Measurements from ENCODE around the gene GPR108.

The GPR108 gene

DNA sequence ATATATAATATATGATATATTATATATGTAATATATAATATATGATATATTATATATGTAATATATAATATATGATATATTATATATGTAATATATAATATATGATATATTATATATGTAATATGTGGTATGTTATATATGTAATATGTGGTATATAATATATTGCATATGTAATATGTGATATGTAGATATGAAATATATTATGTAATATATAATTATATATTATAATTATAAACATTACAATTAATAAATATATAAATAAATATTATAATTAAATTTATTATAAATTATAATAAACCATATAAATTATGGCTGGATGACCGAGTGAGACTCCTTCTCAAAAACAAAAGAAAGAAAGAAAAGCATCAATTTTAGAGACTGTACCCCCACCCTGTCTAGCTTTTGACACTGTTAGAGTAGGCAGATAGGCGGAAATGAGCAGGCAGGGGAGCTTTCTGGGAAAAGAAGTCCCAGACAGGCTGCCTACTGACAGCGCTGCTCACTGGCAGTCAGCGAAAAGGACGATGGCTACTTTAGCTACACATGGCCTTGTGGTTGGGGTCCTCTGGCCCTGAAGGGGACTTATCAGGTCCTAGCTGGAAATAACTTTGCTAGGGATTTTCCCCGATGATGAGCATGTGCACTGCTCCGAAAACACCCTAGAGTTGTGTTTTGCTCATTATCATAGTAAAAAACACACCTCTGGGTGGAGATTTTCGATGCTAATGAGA lies 36.6 kb downstream of the GPR108 start:
- DNase-seq = no peak

DNA sequence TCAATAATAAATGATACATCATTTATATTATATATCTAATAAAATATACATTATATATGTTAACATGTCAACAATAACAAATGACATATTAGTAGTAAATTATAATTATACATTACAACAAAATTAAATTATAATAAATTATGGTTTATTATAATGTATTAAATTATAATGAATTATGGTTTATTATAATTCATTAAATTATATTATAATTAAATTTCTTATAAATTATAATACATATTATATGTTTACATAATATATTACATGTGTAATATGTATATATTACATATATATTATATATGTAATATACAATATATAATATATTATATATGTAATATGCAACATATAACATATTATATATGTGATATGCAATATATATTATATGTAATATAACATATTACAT lies 37.4 kb downstream of the GPR108 start:
- no peak for DNase-seq

DNA sequence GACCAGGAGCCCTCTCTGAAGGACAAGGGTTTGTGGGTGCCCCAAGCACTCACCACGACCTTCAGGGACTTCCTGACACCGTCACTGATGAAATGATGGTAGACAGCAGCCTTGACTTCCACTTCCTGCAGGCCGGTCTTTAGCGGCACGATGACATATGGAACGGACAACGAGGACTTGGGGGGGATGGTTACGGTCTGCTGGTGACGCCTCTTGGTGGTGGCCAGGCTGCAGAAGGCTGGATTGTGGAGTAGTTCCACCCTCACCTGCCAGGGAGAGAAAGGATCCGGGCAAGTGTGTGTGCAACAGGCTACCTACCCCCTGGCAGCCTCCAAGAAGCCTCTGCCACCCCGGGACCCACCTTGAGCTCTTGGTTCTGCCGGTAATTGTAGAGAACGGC lies 40.1 kb downstream of the GPR108 start:
- no peak for DNase-seq

DNA sequence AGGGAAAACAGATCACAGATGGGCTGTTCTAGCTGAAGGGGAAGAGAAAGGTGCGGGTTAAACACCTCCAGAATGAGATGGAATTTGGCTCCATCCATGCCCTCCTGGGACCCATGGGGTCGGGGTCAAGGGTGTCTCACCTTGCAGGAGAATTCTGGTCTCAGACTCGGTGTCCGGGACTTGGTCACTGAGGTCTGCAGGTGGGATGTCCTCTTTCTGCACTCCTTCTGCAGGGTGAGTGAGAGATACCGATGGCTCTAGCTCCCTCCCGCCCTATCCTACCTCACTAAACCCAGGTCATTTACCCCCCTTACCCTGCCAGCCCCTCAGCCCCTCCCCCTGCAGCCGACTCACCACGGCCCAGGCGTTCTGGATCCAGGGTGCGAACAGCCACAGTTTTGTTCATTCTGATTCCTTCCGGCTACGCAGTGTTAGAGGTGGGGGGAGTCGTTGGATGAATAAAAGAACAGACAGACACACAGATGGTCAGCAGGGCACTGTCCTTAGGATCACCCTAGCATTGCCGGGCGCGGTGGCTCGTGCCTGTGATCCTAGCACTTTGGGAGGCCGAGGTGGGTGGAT lies 41.0 kb downstream of the GPR108 start:
- no peak for DNase-seq

DNA sequence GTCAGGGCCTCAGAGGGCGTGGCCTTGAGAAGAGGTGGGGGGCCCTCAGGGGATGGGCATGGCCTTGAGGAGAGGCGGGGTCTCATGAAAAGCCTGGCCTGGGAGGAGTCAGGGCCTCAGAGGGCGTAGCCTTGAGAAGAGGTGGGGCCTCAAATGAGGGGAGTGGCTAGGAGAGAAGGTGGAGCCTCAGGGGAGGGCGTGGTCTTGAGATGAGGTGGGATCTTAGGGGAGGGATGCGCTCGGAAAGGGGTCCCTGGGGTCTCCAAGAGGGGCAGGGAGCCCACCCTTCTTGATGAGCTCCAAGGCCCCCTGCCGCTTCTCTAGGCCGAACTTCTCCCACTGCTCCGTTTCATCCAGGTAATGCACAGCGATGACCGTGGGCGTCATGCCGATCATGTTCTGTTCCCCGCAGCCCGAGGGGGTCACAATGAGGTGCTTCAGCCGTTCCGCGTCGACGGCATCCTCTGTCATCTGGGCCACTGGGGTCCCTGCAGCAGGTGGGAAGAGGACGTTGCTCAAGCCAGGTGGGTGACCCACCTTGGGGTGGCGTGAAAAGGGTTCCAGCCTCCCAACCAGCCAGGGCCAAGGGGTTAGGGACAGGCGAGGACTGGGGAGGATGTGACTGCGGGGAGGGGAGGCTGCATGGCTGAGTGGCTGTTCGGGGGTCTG lies 43.1 kb downstream of the GPR108 start:
- DNase-seq = no peak

DNA sequence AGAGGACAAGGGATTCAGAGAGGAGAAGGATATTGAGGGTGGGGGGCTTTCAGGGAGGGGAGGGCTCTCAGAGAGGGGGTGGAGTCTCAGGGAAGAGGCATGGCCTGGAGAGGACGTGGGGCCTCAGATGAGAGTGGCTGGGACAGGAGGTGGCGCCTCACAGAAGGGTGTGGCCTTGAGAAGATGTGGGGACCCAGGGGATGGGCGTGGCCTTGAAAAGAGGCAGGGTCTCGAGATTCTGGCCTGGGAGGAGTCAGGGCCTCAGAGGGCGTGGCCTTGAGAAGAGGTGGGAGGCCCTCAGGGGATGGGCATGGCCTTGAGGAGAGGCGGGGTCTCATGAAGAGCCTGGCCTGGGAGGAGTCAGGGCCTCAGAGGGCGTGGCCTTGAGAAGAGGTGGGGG lies 43.7 kb downstream of the GPR108 start:
- no peak for DNase-seq

DNA sequence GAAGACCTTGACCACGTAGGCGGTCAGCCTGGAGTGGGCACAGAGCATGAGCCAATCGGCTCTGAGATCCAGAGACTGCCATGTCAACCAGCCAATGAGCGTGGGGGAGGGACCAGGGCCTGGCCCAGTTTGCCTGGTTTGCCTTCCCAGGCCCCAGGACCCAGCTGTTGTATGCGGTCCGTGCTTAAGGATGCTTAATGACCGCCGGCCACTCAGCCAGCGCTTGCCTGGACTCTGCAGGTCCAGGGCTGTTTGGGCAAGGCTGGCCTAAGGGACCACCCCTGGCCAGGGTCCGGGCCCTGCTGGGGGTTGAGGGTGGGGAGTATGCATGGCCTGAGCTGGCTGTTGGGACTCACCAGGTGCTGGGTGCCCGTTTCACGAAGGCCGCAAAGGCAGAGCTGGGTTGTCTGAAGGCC lies 44.3 kb downstream of the GPR108 start:
- no peak for DNase-seq

DNA sequence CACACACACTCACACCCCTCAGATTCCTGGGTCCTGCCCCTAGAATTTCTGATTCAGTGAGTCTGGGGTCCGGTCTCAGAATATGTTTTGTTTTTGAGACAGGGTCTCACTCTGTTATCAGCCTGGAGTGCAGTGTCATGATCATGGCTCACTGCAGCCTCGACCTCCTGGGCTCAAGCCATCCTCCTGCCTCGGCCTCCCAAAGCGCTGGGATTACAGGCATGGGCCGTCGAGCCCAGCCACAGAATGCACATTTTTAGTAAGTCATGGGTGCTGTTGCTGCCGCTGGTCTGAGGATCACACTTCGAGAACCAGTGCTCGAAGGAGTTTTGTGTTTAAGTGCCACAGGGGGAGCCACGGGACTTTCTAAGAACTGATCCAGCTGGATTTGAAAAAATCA lies 45.4 kb downstream of the GPR108 start:
- DNase-seq = no peak

DNA sequence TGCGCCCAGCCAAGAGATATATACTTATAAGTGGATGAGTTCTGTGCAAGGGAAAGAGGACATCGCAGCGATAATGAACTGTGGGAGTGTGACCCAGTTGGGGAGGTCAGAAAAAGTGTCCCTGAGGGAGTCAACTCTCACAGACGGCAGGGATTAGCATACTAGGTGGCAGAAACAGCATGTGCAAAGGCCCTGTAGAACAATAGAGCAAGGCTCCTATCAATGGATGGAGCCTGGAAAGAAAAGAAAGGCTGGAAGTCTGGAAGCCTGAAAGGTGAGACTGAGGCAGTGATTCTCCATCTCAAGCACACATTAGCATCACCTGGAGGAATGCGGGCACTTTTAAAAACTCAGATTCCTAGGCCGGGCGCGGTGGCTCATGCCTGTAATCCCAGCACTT lies 46.0 kb downstream of the GPR108 start:
- no peak for DNase-seq

DNA sequence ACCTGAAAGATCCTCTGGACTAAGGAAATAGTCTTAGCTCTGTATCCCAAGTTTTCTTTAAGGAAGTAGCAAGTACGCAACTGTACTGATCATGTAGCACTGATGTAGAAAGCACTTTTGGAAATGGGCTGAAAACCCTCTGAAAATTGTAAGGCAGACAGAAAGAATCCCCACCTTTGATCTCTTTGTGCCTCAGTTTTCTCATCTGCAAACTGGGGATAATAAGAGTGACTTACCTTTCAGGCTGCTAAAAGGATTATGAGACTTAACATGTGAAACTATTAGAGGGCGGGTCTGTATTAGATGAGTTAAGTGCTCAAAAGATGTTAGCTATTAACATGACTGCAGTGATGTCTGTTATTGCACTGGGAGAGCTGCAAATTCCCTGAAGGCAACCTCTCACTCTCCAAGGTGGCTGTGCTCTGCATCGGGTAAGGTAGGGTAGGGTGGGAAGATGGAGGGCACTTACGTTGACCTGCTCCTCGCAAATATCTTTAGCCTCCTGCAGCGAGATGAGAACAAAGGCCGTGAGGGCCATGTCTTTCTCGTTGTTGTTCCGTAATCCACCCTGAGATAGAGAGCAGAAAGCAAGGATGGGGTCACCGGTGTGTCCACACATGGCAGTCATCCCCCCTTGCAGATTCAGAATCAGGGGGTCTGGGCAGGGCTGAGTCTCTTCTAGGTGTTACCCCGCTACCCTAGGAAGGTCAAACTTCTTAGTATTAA lies 47.1 kb downstream of the GPR108 start:
- no peak for DNase-seq

DNA sequence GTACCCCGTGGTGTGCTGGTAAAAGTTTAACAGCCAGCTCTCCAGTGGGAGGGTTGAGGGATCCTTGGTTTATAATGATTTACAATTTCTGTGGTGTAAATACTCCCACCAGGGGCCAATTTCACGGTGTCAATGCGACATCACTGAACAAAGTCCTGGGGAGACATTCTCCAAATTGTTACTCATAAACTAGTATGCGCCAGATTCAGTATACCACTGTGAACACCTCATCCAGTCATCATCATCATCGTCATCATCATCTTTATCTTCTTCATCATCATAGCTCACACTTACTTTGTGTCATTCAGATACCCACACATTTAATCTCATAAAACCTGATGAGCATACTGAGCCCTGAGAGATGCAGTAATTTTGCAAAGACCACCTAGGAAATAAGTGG lies 50.3 kb downstream of the GPR108 start:
- DNase-seq = no peak

DNA sequence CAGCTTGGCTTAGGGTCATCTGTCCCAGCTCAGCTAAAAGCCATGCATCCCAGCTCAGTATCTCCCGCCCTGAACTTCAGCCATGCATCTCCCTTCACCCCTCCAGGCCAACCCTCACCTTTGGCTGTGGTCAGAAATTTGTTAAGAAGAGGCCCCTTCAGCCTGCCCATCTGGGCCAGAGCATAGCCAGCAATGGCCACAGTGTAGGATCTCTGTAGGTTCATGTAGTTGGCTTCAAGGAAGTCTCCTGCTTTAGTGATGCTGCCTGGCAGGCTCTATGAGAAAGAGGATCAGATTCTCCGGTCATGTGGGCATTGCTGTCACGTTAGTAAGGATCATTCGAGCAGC lies 50.8 kb downstream of the GPR108 start:
- DNase-seq = no peak

DNA sequence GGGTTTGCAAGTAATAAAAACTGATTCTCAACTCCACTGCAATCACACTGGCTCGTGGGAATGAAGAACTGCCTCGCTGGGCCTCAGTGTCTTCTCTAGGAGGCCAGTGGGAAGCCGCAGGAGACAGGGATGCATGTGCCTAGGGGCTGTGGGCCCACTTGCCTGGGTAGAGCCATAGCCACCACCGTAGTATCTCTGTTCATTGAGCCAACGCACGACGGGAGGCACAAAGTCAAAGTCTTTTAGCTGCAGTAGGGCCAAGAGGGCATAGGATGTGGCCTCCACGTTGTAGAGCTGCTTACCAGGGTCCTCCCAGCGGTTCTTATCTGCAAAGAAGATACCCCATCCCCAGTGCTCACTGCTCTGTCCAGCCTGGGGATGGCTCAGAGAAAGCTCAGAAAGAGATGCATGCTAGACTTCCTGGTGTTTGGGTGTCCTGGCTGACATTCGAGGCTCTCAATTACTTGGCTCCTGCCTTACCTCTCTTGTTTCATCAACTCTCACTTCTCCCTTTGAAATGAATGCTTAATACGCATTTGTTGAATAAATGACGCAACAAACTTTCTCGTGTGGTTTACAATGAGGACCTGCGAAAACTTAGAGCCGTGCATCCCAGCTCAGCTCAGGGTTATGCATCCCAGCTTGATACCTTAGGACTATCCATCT lies 51.3 kb downstream of the GPR108 start:
- no peak for DNase-seq

DNA sequence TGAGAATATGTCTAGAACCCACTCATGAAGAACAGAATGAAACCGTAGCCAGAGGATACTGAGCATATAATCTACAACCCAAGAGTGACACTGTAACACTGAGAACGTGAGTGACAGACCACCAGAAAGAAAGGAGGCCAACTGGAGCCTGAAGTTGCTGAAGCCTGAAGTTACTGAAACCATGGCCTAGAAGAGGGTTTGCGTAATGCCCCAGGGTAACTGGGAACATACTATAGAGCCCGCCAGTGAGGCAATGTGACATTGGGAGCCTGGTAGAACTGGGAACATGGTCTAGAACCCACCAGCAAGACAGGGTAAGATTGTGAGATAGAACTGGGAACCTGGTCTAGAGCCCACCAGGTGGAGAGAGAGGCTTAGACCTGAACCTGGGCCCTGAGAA lies 51.9 kb downstream of the GPR108 start:
- no peak for DNase-seq

DNA sequence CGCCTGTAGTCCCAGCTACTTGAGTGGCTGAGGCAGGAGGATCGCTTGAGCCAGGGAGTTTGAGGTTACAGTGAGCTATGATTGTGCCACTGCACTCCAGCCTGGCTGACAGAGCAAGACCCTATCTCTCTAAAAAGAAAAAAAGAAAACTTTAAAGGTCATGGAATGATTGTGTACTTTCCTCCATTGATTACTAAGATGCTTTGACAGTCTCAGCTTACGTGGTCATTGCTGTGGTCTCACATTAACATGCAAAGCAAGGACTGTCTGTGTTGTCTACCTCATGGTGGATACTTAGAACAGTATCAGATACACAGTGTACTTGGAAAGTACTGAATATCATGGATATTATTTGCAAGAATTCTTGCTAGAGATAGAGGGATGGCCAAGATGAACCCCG lies 53.4 kb downstream of the GPR108 start:
- DNase-seq = no peak

DNA sequence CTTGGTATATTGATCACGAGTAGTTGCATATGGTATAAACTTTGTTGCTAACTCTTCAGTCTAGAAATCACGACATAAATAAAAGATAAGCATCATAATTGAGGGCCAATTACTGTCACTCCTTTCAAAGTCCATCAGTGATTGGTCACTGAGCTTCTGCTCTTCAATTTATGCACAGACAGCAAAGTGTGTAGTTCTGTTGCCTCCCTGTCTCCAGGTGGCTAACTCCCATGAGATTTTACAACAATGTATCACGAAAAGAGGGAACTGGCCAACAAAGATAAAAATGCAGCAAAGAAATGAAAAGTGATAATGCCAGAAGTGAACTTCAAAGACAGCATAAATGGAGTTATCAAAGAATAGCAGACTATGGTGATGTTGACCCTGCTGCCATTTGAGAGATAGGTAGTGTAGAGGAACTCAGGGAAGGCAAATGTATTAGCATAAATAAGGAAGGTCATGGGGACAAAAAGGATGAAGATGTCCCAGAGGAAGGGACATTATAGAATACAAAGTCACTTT lies 54.7 kb downstream of the GPR108 start:
- no peak for DNase-seq

DNA sequence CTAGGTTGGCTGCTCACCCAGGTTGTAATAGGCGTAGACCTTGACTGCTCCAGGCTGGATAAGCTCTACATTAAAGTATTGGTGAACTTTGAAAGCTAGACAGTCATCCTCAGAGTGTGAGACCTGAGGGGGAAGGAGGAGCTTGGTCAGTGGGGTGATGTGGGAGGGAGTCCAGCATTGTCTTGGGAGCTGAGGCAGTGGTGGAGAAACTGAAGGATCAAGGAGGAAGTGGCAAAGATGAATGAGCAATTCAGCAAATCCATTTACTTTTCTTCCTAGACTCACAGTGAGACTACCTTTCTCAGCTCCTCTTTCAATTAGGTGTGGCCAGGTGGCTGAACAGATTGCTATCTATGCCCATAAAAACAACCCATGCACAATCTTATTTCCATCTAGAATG lies 57.2 kb downstream of the GPR108 start:
- DNase-seq = no peak

Measured in NCI-H1436 (cell line).